ENCODE measurements around the gene MOG. TPM values are rescaled to one million over a fixed set of nuclear protein-coding genes. Genes with fewer than 3 reads are reported as not detected.

MOG gene
- total and polyA plus RNA-seq, 8 donors = not detected

DNA sequence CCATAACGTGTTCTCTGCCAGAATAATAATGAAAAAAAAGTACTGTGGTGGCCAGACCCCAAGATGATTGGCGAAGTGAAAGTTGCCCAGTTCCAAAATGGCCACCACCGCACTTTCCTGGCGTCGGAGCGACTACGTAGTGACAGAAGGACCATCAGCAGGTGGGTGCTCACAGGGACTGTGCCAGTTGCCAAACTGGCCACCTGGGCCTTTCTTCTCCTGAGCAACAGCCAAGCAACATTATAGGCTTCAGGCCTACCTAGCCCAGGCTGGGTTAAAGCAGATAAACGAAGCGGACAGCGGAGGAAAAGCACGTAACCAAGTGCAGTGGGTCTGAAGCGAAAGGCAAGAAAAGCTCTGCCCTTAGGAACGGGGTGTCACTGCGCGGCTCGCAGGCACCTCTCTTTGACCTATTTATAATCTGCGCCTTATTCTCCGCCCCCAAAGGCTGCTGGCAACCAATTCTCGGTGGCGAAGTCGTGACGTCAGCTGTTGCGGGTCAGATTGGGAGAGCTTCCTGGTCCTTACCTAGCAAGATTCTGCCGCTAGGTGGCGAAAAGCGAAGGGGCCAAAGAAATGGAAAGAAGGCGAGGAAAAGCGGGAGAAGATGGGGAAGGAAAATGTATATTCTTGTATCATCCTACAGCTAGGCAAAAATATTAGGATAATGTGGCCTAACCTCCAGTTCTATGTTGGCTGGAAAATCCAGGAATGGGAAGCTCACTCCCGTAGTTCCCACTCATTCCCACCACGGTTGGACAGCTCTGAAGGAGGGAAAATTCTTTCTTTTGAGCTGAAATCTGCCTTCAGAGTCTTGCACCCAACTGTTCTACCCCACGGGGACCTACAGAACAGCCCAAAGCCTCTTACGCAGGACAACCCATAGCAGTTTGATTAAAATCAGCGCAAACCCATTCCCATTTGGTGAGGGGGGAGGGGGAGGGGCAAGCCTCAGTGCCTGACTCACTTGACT, 6.9 kb upstream of the MOG start:
- WGBS, 2 donors = 4 to 5% methylated on average over 33 of the region's 33 CpGs
- peaks cover 0 to 4% (median 0%) of the 10 kb centered on the region in 3 donors for H3K4me1 ChIP-seq
- FAIRE-seq (peak; percentile 47), ATAC-seq (peak; percentile 94 to 97 (median 95)), DNase-seq (peak; percentile 96 to 99 (median 98))
- peak overlapping the region; percentile 93 to 97 (median 95) for H3K27ac ChIP-seq
- TF ChIP-seq, protein P1, sequence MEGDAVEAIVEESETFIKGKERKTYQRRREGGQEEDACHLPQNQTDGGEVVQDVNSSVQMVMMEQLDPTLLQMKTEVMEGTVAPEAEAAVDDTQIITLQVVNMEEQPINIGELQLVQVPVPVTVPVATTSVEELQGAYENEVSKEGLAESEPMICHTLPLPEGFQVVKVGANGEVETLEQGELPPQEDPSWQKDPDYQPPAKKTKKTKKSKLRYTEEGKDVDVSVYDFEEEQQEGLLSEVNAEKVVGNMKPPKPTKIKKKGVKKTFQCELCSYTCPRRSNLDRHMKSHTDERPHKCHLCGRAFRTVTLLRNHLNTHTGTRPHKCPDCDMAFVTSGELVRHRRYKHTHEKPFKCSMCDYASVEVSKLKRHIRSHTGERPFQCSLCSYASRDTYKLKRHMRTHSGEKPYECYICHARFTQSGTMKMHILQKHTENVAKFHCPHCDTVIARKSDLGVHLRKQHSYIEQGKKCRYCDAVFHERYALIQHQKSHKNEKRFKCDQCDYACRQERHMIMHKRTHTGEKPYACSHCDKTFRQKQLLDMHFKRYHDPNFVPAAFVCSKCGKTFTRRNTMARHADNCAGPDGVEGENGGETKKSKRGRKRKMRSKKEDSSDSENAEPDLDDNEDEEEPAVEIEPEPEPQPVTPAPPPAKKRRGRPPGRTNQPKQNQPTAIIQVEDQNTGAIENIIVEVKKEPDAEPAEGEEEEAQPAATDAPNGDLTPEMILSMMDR (IDR thresholded peaks at IDR 0.05) = peak; percentile 87 to 93 (median 91)
- no peaks in the 10 kb centered on the region for H3K9me3 ChIP-seq
- H3K36me3 ChIP-seq = no peaks in the 10 kb centered on the region
- H3K4me3 ChIP-seq = peak overlapping the region; percentile 21 to 50 (median 37)
- intact Hi-C loops (cut with DNase I) = no loop called here
- no peaks in the 10 kb centered on the region for H3K27me3 ChIP-seq

DNA sequence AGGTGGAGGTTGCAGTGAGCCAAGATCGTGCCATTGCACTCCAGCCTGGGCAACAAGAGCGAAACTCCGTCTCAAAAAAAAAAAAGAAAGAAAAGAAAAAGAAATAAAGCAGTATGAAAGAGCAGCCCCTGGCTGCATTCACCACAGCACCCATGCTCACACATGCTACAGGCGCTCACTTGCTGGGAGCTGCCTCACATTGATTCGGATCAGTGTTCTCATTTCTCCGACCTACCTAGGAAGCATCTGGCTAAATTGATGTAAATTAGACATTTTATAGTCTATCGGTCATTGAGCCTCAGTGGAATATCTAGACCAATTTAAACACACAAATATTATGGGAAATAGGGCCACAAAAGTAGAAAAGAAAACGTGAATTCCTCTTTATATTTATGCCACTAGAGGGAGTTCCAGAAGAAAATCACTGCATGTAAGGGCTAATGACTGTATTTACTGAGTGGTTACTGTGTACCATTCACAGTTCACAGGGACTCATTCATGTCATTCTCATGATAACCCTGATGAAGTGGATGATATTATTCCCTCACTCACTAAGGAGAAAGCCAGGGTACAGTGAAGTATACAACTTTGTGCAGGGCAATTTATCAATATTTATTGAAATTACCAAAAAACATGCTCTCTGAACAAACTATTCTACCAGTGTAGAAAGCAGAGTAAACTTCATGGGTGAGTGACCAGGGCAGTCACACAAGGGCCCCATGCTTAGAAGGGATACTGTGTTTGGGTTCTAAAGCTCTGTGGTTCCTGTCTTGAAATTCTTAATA, 5.3 kb upstream of the MOG start:
- peaks cover 0 to 4% (median 0%) of the 10 kb centered on the region in 3 donors for H3K4me1 ChIP-seq
- H3K4me3 ChIP-seq = no peak overlapping the region
- intact Hi-C loops (cut with DNase I) = no loop called here
- no peaks in the 10 kb centered on the region for H3K27me3 ChIP-seq
- H3K36me3 ChIP-seq = no peaks in the 10 kb centered on the region
- WGBS, 2 donors = 63 to 64% methylated on average over 8 of the region's 8 CpGs
- TF ChIP-seq, protein P1 (IDR thresholded peaks at IDR 0.05) = peak; percentile 28 to 44 (median 35)
- FAIRE-seq = no peak
- peak in 1 of 4 donors; percentile 9 for ATAC-seq
- no peak overlapping the region for H3K27ac ChIP-seq
- no peak for DNase-seq
- H3K9me3 ChIP-seq = no peaks in the 10 kb centered on the region

DNA sequence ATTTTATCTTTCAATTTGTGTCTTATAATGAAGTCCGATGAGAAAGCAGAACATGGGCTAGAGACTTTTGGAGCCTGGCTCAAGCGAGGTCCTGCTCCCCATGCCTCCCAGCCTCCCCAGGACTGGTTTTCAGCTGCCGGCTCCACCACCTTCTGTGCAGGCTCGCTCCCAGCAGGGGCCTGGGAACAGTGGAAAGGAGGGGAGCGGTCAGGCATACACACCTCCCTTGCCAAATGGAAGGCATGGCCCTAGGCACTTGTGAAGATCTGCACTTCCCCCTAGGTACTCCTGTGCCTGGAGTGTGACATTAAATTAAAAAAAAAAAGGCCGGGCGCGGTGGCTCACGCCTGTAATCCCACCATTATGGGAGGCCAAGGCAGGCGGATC, 4.7 kb upstream of the MOG start:
- intact Hi-C loops (cut with DNase I) = no loop called here
- no peak for DNase-seq
- peaks cover 0 to 4% (median 0%) of the 10 kb centered on the region in 3 donors for H3K4me1 ChIP-seq
- ATAC-seq = no peak
- H3K4me3 ChIP-seq = no peak overlapping the region
- H3K36me3 ChIP-seq = no peaks in the 10 kb centered on the region
- H3K9me3 ChIP-seq = no peaks in the 10 kb centered on the region
- TF ChIP-seq, protein P1 (IDR thresholded peaks at IDR 0.05) = no peak
- 81 to 82% methylated on average over 10 of the region's 10 CpGs for WGBS, 2 donors
- no peaks in the 10 kb centered on the region for H3K27me3 ChIP-seq
- no peak overlapping the region for H3K27ac ChIP-seq
- FAIRE-seq = no peak

DNA sequence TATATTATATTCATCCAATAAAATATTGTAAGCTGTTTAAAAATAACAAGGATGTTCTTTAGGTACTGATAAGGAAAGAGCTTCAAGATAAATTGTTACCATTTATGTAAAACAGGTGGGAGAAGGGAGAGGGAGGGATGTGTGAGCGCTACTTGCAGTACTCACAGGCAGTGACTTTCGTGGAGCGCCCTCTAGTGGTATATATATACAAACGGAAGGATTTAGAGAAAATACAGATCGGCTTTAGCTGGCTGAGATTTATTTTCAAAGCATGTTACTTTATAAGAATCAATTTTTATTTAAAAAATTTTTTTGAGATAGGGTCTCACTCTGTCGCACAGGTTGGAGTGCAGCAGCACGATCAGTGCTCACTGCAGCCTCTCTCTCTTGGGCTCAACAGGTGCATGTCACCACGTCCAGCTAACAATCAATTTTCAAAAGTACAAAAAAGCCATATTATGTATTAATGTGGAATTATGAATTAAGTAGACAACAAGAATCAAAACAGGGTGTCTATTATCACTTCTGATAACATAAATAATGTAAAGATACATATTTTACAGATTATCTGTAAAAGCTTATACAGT, 3.3 kb upstream of the MOG start:
- TF ChIP-seq, protein P1 (IDR thresholded peaks at IDR 0.05) = peak; percentile 65 to 80 (median 76)
- Histone ChIP-seq H3K36me3 (no peaks in the 10 kb centered on the region), H3K9me3 (no peaks in the 10 kb centered on the region), H3K4me3 (no peak overlapping the region), H3K27ac (no peak overlapping the region), H3K27me3 (no peaks in the 10 kb centered on the region), H3K4me1 (peaks cover 0 to 4% (median 0%) of the 10 kb centered on the region in 3 donors)
- WGBS, 2 donors = 11% methylated on average over 8 of the region's 8 CpGs
- ATAC-seq = peak in 1 of 4 donors; percentile 14
- FAIRE-seq = no peak
- intact Hi-C loops (cut with DNase I) = no loop called here
- DNase-seq = peak in 3 of 6 donors; percentile 28 to 37 (median 35)
